ENCODE data around the gene OCIAD1. TPM values are rescaled to one million over a fixed set of nuclear protein-coding genes. Genes with fewer than 3 reads are reported as not detected.

The OCIAD1 gene
- total RNA-seq, 1 experiment from 2014 or later = 163 TPM

DNA sequence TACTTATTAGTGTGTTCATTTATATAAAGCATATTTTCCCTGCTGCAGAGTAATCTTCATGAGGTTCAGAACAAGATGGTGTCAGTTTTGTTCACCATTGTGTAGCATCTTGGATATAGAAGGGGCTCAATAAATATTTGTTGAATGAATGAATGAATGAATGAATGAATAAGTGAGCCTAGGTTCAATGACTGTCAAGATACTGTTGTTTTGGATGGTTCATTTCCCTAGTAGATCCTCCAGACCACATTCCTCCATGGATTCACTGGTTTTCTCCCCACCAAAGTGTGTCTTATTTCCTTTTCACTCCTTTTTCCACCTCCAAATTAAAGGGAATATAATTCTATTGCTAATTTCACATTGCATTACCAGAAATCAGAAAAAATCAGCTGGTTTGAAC lies 77.8 kb downstream of the OCIAD1 start:
- no peak for ATAC-seq

More for the DNA sequence above, 77.8 kb downstream of the OCIAD1 start:
- ChIA-PET CTCF (no interaction called here), POLR2A (interaction anchor here (0.9 kb wide), 1 partner anchor 60 kb away, joined by 3 read pairs; no protein-coding TSS in a partner anchor), RAD21 (ENCODE audit: low non-redundant PET in 1 of 2, low total read pairs in 2 of 2, uncharacterized antibody in 2 of 2, unreplicated experiment in 2 of 2) (no interaction called here)
- no peaks in the 10 kb centered on the region for H4K20me1 ChIP-seq (ENCODE audit: insufficient read depth)
- H3K9ac ChIP-seq (ENCODE audit: low read length) = no peak overlapping the region
- H3K36me3 ChIP-seq (ENCODE audit: control insufficient read depth in 1 of 2, insufficient read depth in 2 of 2, low read length in 2 of 2) = peaks cover 0 to 2% of the 10 kb centered on the region in 2 experiments; a peak in 1 of 4 replicates
- H3K4me2 ChIP-seq (ENCODE audit: low read length) = peak overlapping the region; percentile 70
- no TSS peak for BruUV-seq (replicated peaks)
- no peaks in the 10 kb centered on the region; the same call in 1 of the 2 replicates for H3K79me2 ChIP-seq (ENCODE audit: insufficient read depth, low read length)
- H2AFZ ChIP-seq (ENCODE audit: low read depth, low read length, poor library complexity, severe bottlenecking) = no peak overlapping the region
- no peaks in the 10 kb centered on the region for H3K9me2 ChIP-seq (ENCODE audit: insufficient read depth)
- H3K27me3 ChIP-seq (ENCODE audit: insufficient read depth, low read length) = no peaks in the 10 kb centered on the region
- intact Hi-C loops (cut with micrococcal nuclease) = loop anchor here (2.0 to 5.0 kb wide), 2 partner anchors 54 to 331 kb away; no protein-coding TSS in a partner anchor
- no peak for DNase-seq (ENCODE audit: low read depth, low spot score)
- no peak overlapping the region; the same call in 1 of the 2 replicates for H3K27ac ChIP-seq (ENCODE audit: low read depth, low read length)
- no peak for TF ChIP-seq RAD21 (IDR thresholded peaks at IDR 0.05; ENCODE audit: low read depth)
- TF ChIP-seq SIN3A (IDR thresholded peaks at IDR 0.05; ENCODE audit: low read depth) = no peak
- TF ChIP-seq, protein P1, sequence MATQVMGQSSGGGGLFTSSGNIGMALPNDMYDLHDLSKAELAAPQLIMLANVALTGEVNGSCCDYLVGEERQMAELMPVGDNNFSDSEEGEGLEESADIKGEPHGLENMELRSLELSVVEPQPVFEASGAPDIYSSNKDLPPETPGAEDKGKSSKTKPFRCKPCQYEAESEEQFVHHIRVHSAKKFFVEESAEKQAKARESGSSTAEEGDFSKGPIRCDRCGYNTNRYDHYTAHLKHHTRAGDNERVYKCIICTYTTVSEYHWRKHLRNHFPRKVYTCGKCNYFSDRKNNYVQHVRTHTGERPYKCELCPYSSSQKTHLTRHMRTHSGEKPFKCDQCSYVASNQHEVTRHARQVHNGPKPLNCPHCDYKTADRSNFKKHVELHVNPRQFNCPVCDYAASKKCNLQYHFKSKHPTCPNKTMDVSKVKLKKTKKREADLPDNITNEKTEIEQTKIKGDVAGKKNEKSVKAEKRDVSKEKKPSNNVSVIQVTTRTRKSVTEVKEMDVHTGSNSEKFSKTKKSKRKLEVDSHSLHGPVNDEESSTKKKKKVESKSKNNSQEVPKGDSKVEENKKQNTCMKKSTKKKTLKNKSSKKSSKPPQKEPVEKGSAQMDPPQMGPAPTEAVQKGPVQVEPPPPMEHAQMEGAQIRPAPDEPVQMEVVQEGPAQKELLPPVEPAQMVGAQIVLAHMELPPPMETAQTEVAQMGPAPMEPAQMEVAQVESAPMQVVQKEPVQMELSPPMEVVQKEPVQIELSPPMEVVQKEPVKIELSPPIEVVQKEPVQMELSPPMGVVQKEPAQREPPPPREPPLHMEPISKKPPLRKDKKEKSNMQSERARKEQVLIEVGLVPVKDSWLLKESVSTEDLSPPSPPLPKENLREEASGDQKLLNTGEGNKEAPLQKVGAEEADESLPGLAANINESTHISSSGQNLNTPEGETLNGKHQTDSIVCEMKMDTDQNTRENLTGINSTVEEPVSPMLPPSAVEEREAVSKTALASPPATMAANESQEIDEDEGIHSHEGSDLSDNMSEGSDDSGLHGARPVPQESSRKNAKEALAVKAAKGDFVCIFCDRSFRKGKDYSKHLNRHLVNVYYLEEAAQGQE (IDR thresholded peaks at IDR 0.05; ENCODE audit: low read depth) = no peak
- TF ChIP-seq JUND (IDR thresholded peaks at IDR 0.05) = no peak
- TF ChIP-seq ATF3 (IDR thresholded peaks at IDR 0.05) = no peak
- no peak overlapping the region for H3K4me3 ChIP-seq (replicated peaks in 1 of 2; ENCODE audit: low read depth in 1 of 2, low read length in 2 of 2)
- H3K4me1 ChIP-seq (ENCODE audit: control insufficient read depth in 1 of 2, insufficient read depth in 2 of 2, low read length in 2 of 2) = peaks cover 18 to 53% of the 10 kb centered on the region in 2 experiments
- H3K9me3 ChIP-seq (ENCODE audit: control insufficient read depth in 1 of 2, insufficient read depth in 1 of 2, low read depth in 1 of 2, low read length in 2 of 2) = no peaks in the 10 kb centered on the region

Data from HCT116 (cell line).